Hepatocyte (in vitro differentiated cells): Measurements from ENCODE around the gene CTAGE9.

Experiments used
- CTCF ChIP-seq: fragments of 200-600 bp; sonication (generic); IDR thresholded peaks from 2 replicates; pipeline ENCODE4 v1.5.1; 2016; ENCODE audit warnings: antibody characterized with exemption, mild to moderate bottlenecking; ENCODE audit not compliant: poor library complexity
- EZH2 ChIP-seq: fragments of 200-600 bp; sonication (generic); IDR thresholded peaks from 2 replicates; pipeline ENCODE4 v1.6.1; 2016; ENCODE audit warnings: antibody characterized with exemption, mild to moderate bottlenecking, borderline replicate concordance
- EZH2phosphoT487 ChIP-seq: fragments of 200-600 bp; sonication (generic); IDR thresholded peaks from one replicate; pipeline ENCODE4 v1.6.1; 2018; ENCODE audit warnings: antibody characterized with exemption, mild to moderate bottlenecking, low read depth, moderate library complexity; ENCODE audit not compliant: unreplicated experiment, severe bottlenecking

GRCh38 chr6:131717836-131718542 lies 7.2 kb upstream of the CTAGE9 start:
- TF ChIP-seq CTCF = no peak
- no peak for TF ChIP-seq EZH2
- TF ChIP-seq EZH2phosphoT487 = no peak
